Posterior vena cava (tissue), 2 donors: Measurements from ENCODE around the gene CAMTA1. TPM values are rescaled to one million over a fixed set of nuclear protein-coding genes. Genes with fewer than 3 reads are reported as not detected.

ENCODE experiments used
- DNase-seq: peaks from one replicate; pipeline ENCODE4 v3.0.0-alpha.2; 2020; ENCODE audit warnings: low spot score
- intact Hi-C, 2 donors: fragments of 100-400 bp; cut with DNase I; formaldehyde crosslinking; loops; one replicate each; pipeline versions ENCODE4 v1.14.1 to v1.14.2; 2022 to 2023
- total RNA-seq, 2 donors: library from RNA; stranded (reverse); fragmentation: NEBNext Ultra II Directional; extraction: Animal tissue kit (Norgen Biotek cat#: 25700); gene quantifications; one replicate each; pipeline ENCODE4 v1.2.1, GENCODE V29; 2021
- donor health status: DM: yes; HTN: yes; CAD: no.
- donor health status: DM: yes; HTN: yes; CAD: no.

Gene CAMTA1
- total RNA-seq, 2 donors from 2014 or later: 65.1 to 76.4 TPM

DNA sequence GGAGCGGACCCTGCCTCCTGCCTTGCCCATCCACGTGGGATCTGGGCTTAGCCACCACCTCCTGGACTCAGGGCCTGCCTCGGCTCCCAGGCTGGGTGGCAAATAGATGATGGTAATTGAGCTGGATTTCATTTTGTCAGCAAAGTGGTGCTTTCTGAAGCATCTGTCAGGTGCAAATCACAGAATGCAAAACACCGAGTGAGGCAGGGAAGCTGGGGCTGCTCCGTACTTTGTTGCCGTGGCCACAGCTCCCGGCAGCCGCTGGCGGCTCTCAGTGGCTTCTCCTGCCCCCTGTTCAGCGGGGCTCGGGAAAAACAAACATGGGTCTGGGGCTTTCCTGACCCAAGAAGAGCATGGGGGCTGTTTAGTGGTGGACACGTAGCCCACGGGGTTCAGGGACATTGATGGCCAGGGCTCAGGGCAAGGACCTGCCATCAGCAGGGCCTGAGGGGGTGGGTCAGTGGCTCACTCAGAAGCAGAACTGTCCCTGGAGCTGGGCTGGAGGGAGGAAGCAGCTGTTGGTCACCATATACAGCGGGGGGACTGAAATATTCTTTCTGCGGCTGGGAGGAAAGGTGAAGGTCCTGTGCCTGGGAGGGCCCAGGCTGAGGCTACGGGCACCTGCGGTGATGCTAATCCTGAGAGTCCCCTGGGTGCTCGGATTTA lies 855.8 kb downstream of the CAMTA1 start:
- DNase-seq: no peak
- intact Hi-C loops: loop anchor here (10.0 kb wide), 2 partner anchors 566 to 916 kb away; no protein-coding TSS in a partner anchor

DNA sequence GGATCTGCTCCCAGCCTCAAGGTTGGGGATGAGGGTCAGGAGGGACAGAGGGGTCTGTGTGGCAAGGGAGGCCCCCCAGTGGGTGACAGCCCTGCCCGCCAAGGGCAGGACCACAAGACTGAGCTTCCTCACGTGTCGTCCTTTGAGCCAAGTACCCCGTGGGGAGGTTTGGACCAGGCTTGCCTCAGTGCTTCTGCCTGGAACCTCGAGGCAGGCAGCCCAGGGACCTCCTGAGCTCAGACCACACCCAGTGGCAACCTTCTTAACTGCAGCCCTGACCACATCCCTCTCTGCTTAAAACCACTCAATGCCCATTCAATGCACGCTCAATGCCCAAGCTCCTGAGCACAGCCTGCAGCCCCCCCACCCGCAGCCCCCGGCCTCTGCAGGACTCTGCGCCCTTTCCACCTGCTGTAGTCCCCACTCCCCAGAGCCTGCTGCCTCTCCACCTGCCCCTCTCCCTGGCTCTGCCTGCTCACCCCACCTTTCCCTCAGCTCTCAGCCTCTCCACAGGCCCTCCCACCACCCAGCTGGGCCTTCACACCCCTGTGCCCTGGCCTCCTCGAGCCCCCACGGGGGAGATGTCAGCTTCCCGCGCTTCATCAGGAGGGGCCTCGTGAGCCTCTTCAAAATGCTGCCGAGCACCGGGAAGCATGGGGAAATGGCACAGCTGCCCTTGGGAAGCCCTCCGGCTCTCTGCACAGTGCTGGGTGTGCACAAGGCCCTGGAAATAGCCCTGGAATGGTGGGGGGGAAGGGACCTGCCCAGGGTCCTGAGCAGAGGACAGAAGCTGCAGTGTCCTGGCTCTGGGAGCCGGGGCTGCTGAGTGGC lies 856.5 kb downstream of the CAMTA1 start:
- intact Hi-C loops: loop anchor here (10.0 kb wide), 2 partner anchors 567 to 917 kb away; no protein-coding TSS in a partner anchor
- no peak for DNase-seq

DNA sequence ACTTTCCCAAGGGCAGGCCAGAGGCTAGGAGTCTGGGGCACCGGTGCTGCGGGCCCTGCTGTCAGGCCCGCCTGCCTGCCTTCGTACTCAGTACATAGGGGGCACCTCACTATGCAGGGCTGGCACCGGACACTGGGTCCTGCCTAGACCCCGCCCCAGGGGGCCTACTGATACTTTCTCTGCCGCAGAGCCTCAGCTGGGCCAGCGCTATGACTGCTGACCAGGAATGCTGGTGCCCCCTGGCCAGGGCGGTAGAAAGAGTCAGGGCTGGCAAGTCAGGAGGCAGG lies 857.1 kb downstream of the CAMTA1 start:
- DNase-seq: no peak
- intact Hi-C loops: loop anchor here (10.0 kb wide), 2 partner anchors 568 to 918 kb away; no protein-coding TSS in a partner anchor

DNA sequence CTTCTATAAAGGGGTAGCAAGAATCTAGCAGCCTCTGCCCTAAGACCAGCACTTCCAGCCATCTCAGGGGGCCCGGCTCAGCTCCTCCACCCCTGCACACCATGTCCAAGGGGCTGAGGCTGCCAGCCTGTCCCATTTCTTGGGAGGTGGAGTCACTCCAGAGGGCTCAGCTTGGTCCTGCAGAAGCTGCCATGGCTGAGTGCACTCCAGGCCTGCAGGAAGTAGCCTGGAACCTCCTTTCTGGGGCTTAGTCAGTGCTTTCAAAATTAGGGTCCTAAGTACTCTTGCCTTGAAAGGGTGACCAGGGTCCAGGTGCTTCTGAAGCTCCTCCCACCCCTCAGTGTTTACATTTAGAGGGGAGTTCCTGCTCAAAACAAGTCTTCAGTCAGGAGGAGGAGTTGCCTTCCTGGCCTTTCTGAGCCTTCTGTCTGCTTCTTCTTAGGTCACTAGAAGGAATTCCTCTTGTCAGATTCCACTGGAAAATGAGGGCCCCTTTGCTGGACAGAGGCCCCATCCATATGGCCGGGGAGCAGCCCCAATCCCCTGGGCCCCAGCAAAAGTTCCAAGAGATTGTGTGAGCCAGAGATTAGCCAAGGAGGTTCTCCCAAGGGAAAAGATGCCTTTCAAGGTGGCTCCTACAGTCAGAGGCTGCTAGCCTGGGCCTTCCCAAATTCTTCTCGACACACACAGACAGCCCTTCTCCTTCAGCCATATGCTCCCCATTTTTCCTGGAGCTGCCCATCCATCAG lies 857.7 kb downstream of the CAMTA1 start:
- DNase-seq: no peak
- intact Hi-C loops: loop anchor here (10.0 kb wide), 2 partner anchors 568 to 918 kb away; no protein-coding TSS in a partner anchor

DNA sequence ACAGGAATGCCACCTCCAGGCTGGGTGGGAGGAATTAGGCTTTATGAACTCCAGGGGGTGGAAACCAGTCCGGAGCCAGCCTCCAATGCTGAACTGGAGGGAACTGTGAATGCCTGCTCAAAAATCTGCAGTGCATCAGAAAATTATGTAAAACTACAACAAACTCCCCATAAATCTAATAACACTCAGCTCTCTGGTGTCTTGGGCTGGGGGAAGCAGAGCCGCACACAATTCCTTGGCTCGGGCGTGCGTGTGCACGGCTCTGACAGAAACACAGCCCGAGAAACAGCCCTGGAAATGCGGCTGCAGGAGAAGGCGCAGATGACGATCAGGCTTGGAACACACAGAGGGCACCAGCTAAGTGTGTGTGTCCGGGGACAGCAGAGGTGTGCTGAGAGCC lies 858.3 kb downstream of the CAMTA1 start:
- intact Hi-C loops: loop anchor here (10.0 kb wide), 2 partner anchors 569 to 919 kb away; no protein-coding TSS in a partner anchor
- no peak for DNase-seq

DNA sequence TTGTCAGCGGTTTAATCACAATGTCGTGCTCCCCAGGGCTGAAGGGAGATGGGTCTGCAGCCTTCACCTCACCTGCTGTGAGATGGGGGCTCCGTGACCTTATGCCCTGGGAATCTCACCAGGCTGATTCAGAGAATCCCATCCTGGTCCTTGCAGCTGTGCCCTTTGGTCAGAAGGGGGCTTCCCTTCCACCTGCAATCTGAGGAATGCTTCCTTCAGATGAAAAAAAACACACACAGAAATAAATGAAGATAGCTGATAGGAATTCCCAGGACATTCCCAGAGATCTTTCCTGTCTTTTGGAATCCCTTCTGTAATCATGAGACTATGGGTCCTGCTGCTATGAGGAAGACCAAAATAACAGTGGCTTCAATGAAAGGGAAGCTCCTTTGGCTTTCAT lies 858.8 kb downstream of the CAMTA1 start:
- intact Hi-C loops: loop anchor here (10.0 kb wide), 2 partner anchors 569 to 919 kb away; no protein-coding TSS in a partner anchor
- no peak for DNase-seq

DNA sequence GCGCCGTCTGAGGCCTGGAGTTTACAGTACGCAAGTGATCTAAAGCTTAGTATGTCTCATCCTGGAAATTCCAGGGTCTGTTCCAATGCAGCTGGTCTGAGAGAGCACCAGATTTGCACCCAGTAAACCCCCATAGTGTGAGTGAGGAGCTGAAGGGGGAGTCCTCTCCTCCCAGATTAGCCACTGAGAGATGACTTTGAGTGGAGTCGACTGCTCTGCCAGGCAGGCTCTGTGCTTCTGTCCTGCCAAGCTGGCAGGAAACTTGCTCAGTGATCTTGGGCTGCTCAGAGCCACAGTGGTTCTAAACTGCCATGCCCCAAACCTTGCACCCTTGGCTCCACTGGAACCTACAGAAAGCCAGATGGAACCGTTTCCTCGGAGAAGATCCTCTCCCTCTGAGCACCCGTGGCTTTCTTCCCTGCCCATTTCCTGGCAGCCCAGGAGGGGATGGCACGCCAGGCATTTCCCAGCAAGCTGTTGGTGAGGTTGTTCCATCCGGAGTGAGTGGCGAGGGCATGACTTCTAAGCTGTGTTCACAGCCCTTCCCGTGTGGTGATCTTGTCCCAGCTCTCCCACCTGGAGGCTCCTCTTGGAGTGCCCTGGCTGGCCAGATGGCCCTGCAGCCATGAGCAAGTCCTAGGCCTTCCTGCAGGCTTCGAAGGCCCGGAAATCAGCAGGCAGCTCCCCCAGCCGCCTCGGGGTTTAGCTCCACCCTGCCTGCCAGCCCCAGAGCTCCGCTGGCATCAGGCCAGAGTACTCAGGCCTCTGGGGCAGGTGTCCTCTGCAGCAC lies 859.9 kb downstream of the CAMTA1 start:
- intact Hi-C loops: loop anchor here (5.0 to 10.0 kb wide), 4 partner anchors 188 to 923 kb away; no protein-coding TSS in a partner anchor

DNA sequence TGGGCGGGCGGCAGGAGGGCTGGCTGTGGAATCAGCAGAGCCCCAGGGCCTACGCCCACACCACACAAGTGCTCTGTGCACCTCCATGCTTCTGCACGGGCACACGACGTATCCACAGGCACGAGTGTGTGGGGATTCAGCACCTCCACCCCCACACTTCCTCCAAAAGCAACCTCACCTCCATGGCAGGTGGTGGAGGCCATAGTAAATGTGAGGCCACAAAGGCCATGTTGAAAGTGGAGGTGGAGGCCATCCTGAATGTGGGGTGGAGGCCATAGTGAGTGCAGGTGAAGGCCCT lies 860.4 kb downstream of the CAMTA1 start:
- intact Hi-C loops: loop anchor here (2.0 to 10.0 kb wide), 5 partner anchors 188 to 923 kb away; no protein-coding TSS in a partner anchor
- DNase-seq: no peak

More for the DNA sequence above, 859.9 kb downstream of the CAMTA1 start:
- no peak for DNase-seq

DNA sequence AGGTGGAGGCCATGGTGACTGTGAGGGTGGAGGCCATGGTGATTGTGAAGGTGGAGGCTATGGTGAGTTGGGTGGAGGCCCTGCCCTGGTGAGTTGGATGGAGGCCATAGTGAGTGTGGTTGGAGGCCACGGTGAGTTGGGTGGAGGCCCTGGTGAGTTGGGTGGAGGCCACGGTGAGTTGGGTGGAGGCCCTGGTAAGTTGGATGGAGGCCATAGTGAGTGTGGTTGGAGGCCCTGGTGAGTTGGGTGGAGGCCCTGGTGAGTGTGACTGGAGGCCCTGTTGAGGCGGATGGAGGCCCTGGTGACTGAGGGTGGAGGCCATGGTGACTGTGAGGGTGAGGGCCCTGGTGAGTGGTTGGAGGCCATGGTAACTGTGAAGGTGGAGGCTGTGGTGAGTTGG lies 860.9 kb downstream of the CAMTA1 start:
- intact Hi-C loops: loop anchor here (2.0 to 10.0 kb wide), 5 partner anchors 189 to 924 kb away; no protein-coding TSS in a partner anchor
- no peak for DNase-seq

DNA sequence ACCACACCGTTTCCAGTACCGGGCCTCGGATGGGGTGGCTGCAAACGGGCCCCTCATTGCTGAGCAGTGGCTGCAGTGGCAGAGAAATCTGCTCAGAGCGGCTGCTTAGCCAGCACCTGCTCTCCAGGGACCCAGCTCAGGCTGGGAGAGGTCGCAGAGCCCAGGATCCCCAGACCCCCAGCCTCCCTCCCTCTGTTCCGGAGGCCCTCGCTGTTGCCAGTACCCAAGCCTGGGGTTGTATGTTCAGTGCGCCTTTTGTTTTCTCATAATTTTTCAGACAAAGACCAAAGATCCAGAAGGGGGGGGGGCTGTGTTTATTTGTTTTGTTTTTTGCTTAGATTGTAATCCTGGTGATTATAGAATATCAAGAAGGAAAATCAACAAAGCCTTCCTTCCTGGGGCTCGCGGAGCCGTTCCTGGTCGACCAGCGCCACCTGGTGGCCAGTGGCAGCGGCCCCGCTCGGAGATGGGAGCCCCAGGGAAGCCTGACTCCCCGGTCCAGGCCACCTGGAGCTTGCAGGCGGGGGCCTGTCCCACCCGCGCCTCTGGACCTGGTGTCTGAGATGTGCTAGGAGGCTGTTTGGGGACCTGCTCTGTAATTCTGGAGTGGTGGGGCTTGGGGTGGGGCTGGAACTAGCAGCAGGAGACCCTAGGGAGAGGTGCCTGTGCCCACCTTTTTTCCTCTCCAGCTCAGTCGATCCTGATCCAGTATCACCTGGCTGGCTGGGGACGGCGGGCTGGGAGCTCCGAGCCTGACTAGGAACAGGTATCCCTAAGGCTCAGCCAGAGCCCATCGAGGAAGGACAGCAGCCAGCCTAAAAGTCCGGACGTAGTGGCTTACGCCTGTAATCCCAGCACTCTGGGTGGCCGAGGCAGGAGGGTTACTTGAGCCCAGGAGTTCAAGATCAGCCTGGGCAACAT lies 862.0 kb downstream of the CAMTA1 start:
- intact Hi-C loops: loop anchor here (2.0 to 10.0 kb wide), 5 partner anchors 190 to 925 kb away; no protein-coding TSS in a partner anchor
- peak; percentile 91 for DNase-seq

DNA sequence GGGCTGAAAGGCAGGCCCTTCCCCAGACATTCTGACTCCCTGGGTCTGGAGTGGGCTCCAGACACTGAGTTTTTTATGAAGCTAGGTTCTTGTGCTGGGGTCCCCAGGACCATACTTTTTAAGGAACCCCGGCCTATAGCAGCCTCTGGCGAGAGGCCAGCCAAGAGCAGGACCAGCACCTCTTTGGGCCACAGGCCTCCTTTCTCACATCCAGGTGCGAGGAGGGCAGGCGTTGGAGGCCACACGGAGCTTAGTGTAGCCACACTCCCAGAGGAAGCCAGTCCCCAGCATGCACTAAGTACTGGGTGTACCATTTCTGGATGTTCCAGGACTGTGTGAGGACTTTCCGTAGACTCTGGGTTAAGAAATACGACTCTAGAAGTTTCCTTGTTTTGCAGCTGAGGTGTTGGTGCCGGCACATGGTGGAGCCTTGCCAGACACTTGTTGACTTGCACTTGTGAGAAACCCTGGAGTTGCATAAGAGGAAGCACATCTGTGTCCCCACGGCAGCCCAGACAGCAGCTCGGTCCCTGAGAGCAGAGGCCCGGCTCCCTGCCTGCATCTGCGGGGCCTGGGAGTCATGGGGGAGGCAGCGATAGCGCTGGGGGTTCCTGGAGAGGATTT lies 863.6 kb downstream of the CAMTA1 start:
- intact Hi-C loops: loop anchor here (5.0 to 10.0 kb wide), 4 partner anchors 192 to 927 kb away; no protein-coding TSS in a partner anchor

DNA sequence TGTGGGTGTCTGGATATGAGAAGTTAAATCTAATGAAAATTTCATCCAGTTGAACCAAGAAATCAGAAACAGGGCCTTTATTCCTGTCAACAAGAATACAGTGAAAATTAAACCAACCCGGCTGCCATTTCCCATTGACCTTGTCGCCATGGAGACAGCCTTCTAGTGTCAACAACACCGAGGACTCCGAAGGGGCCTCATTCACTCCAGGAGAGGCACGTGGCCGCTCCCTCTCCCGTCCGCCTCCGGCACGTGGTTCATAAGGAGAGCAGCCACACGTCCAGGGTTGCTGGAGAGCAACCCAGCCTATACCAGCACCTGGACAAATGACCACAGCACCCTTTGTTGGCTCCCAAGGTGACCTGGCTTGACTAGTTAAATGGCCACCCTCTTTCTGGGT lies 865.5 kb downstream of the CAMTA1 start:
- intact Hi-C loops: no loop called here
- DNase-seq: no peak

More for the DNA sequence above, 863.6 kb downstream of the CAMTA1 start:
- no peak for DNase-seq

DNA sequence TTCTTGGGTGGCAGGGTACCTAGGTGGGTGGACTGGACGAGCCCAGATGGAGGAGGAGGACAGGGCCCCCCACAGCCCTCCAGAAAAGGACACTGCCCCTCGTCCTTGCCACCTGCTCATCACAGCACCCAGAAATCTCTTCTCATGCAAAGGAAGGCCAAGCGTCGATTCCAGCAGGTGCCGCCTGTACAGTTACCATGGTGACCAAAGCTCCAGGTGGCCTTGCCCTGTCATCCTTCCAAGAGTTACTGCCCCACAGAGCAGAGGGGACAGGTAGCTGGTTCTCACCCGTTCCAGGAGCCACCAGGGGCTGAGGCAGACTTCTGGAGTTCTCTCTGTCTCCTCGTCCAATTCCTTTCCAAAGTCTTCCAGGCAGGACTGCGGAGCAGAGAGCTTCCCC lies 865.9 kb downstream of the CAMTA1 start:
- intact Hi-C loops: no loop called here
- no peak for DNase-seq

DNA sequence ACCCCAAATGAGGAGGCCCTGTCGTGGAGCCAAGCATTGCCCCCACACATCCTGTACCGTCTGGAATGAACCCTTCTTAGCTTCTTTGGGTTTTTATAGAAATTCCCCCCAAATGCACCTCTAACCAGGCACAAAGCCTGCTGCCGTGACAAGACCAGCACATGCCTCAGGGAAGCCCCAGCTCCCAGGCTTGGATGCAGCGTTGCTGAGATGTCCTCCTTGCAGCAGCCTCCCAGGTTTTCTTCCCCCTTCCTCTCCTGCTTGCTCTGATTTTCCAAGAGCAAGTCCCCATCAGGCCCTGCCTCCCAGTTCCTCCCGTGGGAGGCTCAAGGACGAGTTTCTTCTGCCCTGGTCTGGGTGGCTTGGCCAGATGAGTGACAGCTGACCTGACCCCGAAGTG lies 866.8 kb downstream of the CAMTA1 start:
- intact Hi-C loops: no loop called here
- DNase-seq: no peak

DNA sequence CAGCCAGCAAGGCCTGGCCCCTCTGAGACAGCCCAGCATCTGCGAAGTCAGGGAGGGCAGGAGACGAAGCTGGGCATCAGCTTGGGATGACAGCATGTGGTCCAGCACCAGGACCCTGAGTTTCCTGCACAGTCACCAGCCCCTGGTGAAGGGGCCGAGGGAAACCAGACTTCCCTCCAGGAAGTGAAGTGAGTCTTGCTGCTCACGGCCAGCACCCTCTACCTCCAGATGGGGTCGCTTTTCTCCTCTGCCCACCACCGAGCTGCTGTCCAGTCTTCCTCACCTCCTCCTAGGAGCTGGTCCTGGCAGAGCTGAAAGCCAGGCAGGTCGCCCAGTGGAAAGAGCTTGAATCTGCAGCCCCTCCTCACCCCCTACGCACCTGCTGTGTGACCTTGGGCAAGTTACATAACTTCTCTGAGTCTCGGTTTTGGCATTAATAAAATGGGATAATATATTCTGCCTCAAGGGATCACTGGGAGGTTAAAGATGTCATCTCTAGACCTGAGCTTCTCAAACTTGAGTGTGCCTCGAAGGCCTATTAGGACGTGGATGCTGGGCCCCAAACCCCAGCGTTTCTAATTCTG lies 867.4 kb downstream of the CAMTA1 start:
- intact Hi-C loops: no loop called here

DNA sequence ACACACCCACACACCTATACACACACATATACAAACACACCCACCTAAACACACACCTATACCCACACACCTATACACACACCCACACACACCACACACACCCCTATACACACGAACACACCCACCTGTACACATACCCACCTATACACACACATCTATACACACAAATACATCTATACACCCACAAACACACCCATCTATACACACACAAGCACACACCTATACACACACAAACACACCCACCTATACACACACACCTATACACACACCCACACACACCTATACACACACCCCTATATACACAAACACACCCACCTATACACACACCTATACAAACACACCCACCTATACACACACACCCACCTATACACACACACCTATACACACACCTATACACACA lies 869.5 kb downstream of the CAMTA1 start:
- intact Hi-C loops: no loop called here
- DNase-seq: no peak

More for the DNA sequence above, 867.4 kb downstream of the CAMTA1 start:
- no peak for DNase-seq

DNA sequence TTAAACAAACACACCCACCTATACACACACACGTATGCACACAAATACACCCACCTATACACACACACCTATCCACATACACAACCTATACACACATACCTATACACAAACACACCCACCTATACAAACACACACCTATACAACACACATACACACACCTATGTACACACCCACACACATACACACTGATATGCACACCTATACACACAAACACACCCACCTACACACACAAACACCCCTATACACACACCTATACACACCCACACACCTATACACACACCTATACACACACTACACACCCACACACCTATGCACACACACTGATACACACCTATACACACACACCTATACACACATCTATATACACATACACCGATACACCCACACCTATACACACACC lies 870.1 kb downstream of the CAMTA1 start:
- intact Hi-C loops: no loop called here
- no peak for DNase-seq
